ENCODE measurements around the gene GAPDHS.

Gene GAPDHS

DNA sequence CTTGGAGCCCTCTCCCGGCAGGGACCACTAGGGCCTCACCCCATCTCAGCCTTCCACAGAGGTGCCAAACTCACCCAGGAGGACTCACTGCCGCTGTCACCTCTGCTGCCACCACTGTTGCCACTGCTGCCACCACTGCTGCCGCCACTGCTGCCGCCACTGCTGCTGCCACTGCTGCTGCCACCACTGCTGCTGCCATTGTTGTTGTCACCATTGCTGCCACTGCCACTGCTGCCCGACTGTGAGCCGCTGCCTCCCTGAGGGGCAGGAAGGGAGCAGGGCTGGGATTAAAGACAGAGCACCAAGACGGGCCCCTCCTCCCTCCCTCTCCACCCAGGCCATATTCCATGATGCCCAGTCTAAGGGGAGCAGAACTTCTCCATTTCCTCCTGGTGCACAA lies 21.9 kb upstream of the GAPDHS start:
- no peak for DNase-seq

DNA sequence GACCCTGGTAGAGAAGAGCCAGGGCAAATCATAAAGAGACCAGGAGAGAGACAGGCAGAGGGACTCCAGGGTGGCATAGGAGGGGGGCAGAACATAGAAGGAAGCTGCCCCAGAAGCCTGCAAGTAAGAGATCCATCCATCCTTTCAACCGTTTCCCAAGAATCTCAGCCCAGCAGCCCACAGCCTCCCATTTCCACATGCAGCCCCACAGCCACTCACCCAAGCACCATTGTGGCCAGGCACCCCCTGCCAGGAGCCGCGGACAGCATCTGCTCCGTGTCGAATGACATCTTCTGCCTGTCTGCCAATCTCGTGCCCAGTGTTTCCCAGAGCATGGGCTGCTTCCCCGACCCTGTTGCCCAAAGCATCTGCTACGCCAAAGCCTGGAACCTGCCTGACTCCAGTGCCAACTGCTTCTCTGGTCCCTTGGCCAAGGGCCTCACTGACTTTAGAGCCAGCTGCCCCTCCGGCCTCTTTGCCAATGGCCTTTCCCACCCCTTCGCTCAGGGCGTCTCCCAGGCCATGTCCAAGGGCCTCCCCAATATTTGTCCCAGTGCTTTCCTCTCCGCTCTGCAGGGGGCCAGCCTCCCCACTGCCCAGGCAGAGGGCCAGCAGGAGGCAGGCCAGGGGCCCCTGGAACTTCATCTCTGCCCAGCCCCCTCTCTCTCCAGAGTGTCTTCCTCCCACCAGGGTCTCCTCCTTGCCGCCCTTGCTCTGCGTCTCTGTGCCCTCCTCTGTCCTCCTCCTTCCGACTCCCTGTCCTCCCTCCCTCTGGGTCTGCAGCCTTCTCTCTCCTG lies 20.2 kb upstream of the GAPDHS start:
- no peak for DNase-seq

DNA sequence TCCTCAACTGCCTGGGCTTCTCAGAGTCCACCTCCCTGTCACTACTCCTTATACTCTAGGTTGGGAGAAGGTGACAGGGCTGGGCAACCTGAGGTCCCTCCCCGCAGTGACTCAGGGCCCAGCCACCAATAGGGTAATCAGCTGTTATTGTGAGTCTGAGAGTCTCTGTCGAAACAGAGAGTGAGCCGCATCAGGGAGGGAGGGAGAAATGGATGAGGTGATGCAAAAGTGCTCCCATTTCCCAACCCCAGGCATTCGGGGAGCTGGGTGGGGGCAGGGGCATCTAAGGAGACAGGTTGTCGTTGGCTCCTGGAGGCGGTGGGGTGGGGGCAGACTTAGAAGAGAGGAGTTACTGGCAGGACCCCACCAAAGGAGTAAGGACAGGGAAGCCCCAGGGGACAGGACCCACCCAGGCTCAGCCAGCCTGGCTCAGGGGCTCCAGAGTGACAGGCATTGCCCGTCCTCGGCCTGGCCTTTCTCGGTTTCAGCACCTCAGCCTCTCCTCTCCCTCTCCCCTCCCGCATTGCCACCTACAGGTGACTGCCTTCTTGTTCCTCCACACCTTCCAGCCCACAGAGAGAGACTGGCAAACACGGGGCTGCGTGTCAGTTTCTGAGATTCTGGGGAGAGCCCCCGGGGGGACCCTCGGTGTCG lies 19.5 kb upstream of the GAPDHS start, which contains the start of gene DMKN:
Gene DMKN, minus strand, starts transcription at position 22 of the 654 bp plus-strand sequence. CDS start 174 bp downstream, outside the sequence.
- no peak for DNase-seq

DNA sequence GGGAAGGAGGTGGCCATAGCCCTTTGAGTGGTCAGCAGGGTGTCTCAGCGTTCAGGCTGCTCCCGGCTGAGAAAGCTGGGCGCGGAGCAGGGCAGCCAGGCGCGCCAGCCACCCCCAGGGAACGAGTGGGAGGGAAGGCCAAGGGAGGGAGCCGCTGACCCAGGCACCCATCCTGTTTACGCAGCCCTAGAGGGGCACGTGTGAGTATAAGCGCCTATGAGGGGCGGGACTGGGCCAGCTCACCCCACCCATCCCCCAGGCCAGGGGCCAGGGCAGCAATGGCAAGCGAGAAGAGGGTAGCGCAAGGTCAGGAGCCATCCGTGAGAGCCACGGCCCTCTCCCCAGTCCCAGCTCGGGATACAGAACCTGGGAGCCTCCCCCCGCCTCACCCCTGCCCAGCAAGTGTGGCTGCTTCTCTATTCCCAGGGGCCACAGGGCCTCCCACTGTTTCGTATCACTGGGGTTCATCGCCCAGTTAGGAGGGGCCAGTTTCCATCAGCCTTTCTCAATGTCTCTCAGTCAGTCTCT lies 18.9 kb upstream of the GAPDHS start:
- DNase-seq, result no peak

DNA sequence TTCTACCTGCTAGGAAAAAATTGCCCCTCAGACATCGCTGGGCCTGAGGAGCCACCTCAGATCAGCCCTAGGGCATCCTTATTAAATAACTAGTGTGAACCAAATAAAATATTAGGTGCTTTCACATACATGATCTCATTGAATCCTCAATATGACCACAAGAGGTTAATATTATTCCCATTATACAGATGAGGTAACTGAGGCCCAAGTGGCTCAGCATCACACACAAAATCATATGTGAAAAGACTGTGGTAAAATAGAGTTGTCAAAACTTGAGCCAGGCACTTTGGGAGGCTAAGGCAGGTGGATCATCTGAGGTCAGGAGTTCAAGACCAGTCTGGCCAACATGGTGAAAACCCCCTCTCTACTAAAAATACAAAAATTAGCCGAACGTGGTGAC lies 16.9 kb upstream of the GAPDHS start:
- DNase-seq, result no peak

DNA sequence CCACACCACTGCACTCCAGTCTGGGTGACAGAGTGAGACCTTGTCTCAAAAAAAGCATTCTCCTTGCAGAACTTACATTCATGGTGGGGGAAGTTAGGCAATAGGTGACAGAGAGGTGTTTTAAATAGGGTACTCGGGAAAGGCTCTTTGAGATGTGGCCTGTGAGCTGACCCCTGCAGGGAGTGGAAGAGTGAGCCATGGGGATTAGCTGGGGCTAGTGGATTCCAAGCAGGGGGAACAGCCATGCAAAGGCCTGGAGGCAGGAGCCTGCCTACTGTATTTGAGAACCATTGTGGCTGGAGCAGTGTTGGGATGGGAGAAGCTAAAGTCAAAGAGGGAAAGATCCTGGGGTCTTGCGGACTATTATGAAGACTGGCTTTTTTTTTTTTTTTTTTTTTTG lies 15.9 kb upstream of the GAPDHS start:
- DNase-seq, result no peak

DNA sequence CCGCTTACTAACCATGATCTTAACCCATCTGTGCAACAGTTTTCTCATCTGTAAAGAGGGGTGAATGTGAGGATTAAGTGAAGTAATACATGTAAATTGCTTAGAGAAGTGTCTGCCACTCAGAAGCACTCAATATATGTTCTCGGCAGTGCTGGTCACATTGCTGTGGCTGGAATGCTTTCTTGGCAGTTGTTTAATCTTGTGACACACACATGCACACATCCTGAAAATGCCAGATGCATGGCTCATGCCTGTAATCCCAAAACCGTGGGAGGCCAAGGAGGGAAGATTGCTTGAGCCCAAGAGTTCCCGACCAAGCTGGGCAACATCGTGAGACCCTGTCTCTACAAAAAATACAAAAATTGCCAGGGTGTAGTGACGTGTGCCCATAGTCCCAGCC lies 14.9 kb upstream of the GAPDHS start:
- DNase-seq, result no peak

DNA sequence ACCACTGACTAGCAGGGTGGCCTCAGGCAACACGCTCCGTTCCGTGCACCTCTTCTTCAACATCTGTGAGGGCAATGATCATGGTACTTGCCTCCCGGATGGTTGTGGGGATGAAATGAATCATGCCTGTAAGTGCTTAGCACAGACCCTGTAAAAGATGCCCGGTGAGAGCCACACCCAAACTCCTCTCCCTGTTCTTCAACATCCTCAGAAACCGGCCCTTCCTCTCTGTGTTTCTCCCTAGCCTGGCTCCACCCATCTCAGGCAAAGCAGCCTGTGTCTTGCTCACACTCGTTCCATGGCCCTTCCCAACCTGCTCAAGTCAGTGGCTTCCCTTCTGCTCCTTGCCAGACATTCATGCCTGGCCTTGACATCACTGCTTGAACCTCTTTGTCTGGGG lies 14.0 kb upstream of the GAPDHS start:
- no peak for DNase-seq

DNA sequence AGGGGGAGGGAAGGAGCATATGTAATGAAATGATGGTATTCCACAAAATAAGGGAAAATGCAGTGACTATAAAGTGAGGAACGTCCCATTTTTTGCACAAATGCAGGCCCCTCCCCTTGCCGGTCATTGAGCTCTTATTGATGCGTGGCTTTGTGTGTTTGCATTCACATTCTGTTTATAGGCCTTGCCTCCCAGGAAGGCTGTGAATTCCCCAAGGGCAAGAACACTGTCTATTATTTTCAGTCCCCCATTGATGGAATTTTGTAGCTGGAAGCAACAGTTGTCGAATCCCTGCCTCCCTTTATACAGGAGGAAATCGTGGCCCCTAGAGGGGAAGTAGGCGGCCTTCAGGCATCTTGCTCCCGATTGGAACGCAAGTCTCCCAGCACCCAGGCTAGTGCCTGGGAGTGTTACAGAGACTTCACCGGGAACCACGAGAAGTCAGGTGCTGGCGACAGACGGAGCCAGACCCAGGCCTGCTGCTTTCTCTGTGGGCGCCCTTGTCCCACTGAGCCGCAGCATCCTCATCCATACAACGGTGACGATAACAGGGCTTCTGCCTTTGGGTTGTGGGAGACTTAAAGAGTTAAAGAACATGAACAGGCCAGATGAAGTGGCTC lies 12.0 kb upstream of the GAPDHS start:
- no peak for DNase-seq

DNA sequence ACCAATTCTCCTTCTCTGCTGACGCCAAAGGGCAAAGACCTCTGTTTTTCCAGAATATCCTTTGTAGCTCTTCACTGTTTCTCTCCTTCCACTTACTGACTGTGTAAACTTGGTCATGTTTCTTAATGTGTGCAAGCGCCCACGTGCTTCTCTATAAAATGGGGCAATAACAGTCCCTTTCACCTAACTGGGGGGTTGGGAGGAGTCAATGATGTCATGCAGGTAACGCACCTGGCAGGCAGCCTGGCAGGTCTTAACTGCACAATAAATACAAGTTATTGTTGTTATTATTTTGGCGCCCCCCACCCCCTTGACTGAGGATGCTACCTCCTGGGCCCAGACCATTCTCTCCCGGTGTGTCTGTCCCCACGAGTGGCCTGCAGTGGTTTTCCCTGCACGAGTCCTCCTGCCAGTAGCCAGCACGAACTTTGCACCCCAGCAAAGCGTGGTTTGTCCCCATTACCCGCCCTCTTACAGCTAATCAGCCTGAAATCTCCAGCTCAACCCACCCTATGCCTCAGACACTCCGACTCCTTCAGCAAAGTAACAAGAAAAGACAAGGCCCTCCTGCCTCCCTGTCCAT lies 10.4 kb upstream of the GAPDHS start:
- no peak for DNase-seq

DNA sequence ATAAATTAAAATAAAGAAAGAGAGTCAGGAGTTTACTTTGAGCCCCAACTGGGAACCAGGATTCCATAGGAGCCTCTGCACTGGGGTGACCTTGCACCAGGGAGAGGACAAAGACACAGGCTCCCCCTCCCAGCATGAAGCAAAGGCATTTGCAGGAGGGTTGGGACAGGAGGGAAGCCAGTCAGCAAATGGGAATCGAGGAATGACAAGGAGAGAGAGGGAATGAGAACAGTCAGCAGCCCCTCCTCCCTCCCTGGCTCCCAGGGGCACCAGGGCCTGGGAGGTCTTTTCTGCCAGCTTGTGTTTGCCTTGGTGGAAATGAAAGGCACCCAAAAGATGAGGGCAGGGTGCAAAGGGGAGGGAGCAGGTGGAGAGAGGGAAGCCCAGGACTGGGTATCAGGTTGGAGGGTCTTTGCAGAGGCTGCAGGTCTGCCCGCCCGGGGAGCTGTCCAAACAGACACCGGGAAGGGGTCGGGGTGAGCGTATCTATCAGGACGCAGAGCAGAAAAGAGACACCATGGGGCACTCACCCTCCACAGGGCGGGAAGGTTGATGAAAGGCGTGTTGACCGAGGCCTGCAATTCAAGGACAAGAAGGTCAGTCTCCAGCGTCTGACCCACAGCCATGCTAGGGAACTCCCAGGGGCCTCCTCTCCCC lies 8.9 kb upstream of the GAPDHS start:
- no peak for DNase-seq

DNA sequence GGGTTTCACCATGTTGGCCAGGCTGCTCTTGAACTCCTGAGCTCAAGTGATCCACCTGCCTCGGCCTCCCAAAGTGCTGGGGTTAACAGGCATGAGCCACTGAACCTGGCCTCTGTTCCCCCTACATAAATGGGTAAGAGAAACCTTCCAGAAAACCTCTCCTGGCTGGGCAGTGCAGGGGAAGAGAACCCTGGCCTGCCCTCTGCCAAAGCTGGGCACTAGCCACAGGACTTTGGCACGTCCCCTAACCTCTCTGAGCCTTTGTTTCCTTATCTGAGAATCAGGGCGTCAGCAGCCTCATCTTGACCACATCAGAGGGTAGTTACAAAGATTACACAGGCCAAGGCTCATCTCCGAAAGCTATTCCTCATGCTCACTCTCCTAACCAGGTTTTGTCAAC lies 7.4 kb upstream of the GAPDHS start:
- no peak for DNase-seq

DNA sequence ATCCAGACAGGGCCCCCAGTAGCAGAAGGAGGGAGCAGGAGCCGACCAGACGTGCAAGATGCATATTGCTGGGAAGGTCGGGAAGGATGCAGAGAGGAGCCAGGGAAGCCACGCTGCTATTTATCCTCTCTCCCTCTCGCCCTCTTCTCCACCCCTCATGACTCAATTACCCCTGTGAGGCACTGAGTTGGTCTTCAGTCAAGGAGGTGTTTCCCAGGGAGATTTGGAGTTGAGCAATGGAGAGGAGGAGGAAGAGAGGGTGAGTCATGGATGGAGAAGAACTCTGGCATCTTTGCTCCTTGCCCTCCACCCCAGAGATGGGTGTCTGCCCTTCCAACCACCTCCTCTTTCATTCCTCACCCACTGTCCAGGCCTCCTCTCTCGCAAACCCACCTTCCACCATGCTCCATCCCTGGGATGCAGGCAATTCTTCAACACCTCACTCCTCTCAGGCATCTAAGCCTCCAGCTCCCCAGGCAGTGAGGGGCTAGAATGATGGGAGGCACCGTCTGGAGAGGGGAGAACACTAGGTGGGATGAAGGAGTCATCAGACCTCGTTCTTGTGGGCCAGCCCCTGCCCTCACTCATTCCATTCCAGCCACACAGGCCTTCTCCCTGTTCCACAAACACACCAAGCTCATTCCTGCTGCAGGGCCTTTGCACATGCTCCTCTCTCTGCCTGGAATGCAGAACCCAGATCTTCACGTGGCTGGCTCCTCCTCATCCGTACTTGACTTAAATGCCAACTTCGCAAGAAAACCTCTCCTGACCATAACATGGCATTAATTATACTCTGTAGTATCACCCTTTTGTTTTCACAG lies 4.8 kb upstream of the GAPDHS start, which contains the start of gene SBSN:
Gene SBSN, minus strand, starts transcription at position 94 of the 821 bp plus-strand sequence. Its CDS starts 30 bp downstream, at position 64.
- no peak for DNase-seq

DNA sequence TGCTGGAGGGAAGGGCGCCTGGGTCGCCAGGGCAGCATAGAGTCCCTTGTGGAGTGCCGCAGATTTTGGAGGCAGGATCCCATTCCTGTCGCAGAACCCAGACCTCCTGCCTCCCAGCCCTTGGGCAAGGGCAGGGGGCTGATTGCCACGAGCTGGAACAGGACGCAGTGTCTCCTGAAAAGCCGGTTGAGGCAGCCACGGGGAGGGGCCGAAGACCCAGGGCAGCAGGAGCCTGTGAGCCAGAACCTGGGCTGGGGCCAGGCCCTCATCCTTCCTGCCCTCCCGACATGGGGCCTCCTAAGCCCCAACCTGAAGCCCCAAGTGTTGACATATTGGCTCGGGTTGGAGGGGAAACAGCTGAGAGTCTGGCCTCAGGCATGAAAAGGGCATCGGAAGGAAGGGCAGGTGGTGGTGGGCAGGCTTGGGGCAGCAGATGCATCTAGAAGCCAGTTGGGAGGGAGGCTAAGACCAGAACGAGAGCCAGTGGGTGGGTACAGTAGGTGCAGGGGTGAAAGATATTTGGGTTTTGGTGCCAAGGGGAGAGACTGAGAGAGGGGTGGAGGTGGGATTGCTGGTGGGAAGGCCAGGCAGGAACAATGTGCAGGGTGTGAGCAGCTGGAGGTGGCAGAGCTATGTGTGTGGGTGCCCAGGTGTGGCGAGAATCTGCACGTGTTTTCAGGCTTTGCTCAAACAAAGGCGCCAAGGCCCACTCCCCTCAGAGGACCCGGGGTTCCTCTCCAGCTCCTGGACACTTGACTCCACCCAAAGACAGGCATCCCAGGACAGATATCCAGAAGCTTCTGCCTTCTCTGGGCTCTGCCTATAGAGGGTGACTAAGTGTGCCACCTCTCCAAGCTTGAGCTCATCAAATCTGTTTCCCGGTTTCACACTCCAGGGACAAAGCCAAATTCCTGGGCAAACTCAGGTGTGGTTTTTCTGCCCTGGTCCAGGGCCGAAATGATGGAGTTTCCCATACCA lies 3.7 kb upstream of the GAPDHS start:
- DNase-seq, result no peak

DNA sequence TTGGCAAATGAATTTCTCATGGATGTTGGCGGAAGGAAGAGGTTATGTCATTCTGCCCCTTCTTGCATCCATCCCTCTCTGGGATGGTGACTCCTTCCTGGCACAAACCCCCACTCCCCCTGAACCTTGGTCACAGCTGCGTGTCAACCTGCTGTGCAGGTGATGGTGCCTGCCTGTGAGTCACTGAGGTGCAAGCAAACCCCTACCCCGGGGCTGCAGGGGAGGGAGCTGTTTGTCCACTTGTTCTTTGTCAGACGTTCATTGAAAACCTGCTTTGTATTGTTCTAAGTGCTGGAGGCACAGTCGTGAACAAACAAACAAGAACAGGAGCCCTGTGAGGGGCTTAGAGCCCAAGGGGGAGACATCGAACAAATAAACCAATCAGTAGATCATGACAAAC lies 2.0 kb upstream of the GAPDHS start:
- no peak for DNase-seq

DNA sequence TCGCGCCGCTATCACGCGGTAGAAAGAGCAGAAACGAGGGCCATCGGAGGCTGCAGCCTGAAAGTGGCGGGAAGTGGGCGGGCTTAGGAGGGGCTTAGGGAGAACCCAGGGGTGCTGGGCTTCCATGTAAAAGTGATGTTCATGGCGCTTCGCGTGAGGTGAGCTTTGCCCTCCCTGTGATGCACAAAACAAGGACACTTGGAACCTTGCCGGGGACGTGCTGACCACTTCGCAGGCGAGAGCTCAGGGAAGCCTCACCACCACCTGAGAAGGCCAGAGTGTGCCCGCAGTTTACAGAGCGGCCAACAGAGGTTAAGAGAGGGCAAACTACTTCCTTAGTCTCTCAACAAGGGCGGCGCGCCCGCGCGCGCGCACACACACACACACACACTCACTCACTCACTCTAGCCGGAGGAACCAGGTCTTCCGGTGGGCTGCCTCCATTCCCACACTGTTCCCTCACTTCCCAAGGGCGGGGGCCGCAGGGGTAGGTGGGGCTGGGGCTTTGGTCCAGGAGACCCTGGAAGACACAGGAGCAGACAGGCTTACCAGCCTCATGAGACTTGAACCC lies 651 bp downstream of the GAPDHS start:
- DNase-seq, result no peak

DNA sequence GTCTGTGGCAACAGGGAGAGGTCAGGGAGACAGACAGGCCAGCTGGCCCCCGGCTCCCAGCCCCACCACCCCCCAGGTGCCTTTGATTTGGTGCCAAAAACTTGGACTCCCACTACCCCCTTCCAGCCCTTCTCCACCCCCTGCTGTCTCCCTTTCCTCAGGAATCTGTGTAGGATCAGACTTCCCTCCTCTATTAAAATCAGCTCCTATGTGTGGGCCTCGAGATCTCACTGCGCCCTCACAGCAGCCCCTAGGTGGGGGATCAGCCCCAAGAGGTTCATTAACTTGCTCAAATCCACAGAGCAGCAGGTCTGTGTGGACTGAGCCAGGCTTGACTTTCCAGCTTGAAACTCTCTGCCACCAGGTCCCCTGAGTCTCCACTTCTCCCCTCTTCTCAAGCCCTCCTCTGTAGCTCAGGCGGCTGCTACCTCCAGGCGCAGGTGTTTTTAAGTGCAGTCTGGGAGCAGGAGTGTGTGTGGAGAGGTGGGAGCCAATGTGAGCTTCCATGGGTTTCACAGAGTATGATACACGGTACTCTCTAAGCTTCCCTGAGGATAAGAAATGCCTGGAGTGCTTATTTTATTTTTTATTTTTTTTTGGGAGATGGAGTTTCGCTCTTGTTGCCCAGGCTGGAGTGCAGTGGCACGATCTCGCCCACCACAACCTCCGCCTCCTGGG lies 1.7 kb downstream of the GAPDHS start:
- DNase-seq, result no peak

DNA sequence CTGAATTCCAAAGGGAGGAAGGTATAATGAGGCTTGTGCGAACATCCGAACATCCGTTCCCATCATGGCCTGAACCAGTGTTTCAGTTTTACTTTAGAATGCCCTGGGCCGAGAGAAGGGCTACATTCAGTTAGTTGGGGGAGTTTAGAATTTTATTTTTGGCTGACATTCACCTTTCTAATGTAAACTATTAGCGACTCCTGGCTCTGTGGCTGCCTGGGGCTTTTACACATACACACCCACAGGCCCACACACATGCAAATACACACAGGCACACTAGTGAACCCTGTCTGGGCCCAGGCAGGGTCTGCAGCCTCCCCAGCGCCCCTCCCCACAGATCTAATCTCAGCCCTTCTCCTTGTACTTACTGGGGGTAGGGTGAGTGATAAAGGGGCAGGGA lies 6.1 kb downstream of the GAPDHS start:
- no peak for DNase-seq

DNA sequence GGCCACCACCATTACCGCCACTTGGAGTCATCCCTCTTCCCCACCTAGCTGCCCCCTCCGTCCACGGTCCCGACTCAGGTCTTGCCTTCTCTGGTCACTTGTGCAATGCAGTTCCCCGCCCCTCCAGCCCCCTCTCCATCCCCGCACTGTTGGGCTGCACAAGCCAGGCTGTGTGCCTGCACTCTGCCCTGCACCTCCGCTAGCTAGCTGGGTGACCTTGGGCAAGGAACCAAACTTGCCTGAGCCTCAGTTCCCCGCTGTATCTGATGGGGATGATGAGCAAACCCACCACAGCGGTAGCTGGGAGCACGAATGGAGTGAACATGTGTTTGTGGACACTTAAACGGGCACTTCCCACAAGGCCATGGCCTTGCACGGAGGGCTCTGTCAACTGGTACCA lies 6.6 kb downstream of the GAPDHS start:
- DNase-seq, result no peak

Measured in NCI-H446 treated with DMSO at 0.1 percent for 48 hours (cell line).